GM18502 (cell line): ENCODE measurements around the gene SNX19.
"Not testable (repeated sequence)": the region's sequence is repeated elsewhere in the genome, so short reads cannot be mapped to it uniquely, and the experiment has no call there.

Source experiments
- ATAC-seq: cut with Tn5 transposase; IDR thresholded peaks from one replicate; pipeline ENCODE4 v1.9.1; 2021; ENCODE audit warnings: mild to moderate bottlenecking; ENCODE audit not compliant: unreplicated experiment, poor library complexity

Gene SNX19

GRCh38 chr11:130876100-130876499 is 40.2 kb downstream of the SNX19 start:
- ATAC-seq = no peak

GRCh38 chr11:130874955-130875531 is 41.2 kb downstream of the SNX19 start:
- ATAC-seq = no peak

- ATAC-seq = no peak
Observed at GRCh38 chr11:130874396-130874795, 41.9 kb downstream of the SNX19 start.

GRCh38 chr11:130873761-130874160 is 42.5 kb downstream of the SNX19 start:
- no peak for ATAC-seq

- no peak for ATAC-seq
Observed at GRCh38 chr11:130872981-130873380, 43.3 kb downstream of the SNX19 start.

- ATAC-seq = no peak
Observed at GRCh38 chr11:130872513-130872912, 43.8 kb downstream of the SNX19 start.

GRCh38 chr11:130872102-130872501 is 44.2 kb downstream of the SNX19 start:
- no peak for ATAC-seq

GRCh38 chr11:130871616-130872015 is 44.7 kb downstream of the SNX19 start:
- ATAC-seq = no peak

GRCh38 chr11:130868721-130869390 is 47.4 kb downstream of the SNX19 start:
- no peak for ATAC-seq

- ATAC-seq = no peak
Observed at GRCh38 chr11:130868086-130868710, 48.1 kb downstream of the SNX19 start.

GRCh38 chr11:130866831-130867230 is 49.4 kb downstream of the SNX19 start:
- no peak for ATAC-seq

- ATAC-seq = no peak
Observed at GRCh38 chr11:130865774-130866114, 50.5 kb downstream of the SNX19 start.

GRCh38 chr11:130865091-130865773 is 51.0 kb downstream of the SNX19 start:
- no peak for ATAC-seq

- ATAC-seq = peak; percentile 74
Observed at GRCh38 chr11:130861902-130862860, 54.1 kb downstream of the SNX19 start.

GRCh38 chr11:130861283-130861682 is 55.0 kb downstream of the SNX19 start:
- no peak for ATAC-seq

GRCh38 chr11:130859886-130860285 is 56.4 kb downstream of the SNX19 start:
- no peak for ATAC-seq

- ATAC-seq = no peak
Observed at GRCh38 chr11:130858215-130858614, 58.1 kb downstream of the SNX19 start.

GRCh38 chr11:130855707-130856106 is 60.6 kb downstream of the SNX19 start:
- ATAC-seq = not testable (repeated sequence)

- peak; percentile 66 for ATAC-seq
Observed at GRCh38 chr11:130854483-130854882, 61.8 kb downstream of the SNX19 start.

GRCh38 chr11:130852589-130852988 is 63.7 kb downstream of the SNX19 start:
- ATAC-seq = no peak
